Measurements from ENCODE around the gene ANXA9. TPM values are rescaled to one million over a fixed set of nuclear protein-coding genes. Genes with fewer than 3 reads are reported as not detected.

The ANXA9 gene
- total and polyA plus RNA-seq, 2 donors (not counting 1 experiment from before 2014, with no cell fraction given) = 0.07 to 0.62 TPM

GRCh38 chr1:150987924-150988323 is 5.8 kb downstream of the ANXA9 start:
- H3K27me3 Mint-ChIP-seq = no peaks in the 10 kb centered on the region
- no peaks in the 10 kb centered on the region for H3K4me1 Mint-ChIP-seq
- Histone ChIP-seq H3K27me3 (replicated peaks in 1 of 4; ENCODE audit: control extremely low read depth in 1 of 4, control insufficient read depth in 3 of 4, insufficient read depth in 4 of 4, low read length in 3 of 4) (no peaks in the 10 kb centered on the region), H3K9me3 (ENCODE audit: control extremely low read depth in 1 of 3, control insufficient read depth in 2 of 3, insufficient read depth in 1 of 3, low read length in 2 of 3) (no peaks in the 10 kb centered on the region), H3K4me1 (ENCODE audit: control insufficient read depth in 2 of 2, insufficient read depth in 2 of 2, low read length in 2 of 2) (no peaks in the 10 kb centered on the region), H4K20me1 (ENCODE audit: control insufficient read depth, insufficient read depth, low read length, poor library complexity, severe bottlenecking) (no peaks in the 10 kb centered on the region), H3K36me3 (replicated peaks in 1 of 2; ENCODE audit: control extremely low read depth in 1 of 2, control insufficient read depth in 1 of 2, extremely low read depth in 1 of 2, insufficient read depth in 2 of 2, low read length in 1 of 2) (no peaks in the 10 kb centered on the region), H3K9ac (ENCODE audit: low read length) (no peak overlapping the region), H3K4me3 (ENCODE audit: control extremely low read depth in 1 of 5, extremely low read depth in 1 of 5, insufficient read depth in 1 of 5, low read depth in 2 of 5, low read length in 4 of 5) (no peak overlapping the region), H2AFZ (ENCODE audit: insufficient read depth, low read depth, low read length, poor library complexity, severe bottlenecking) (no peak overlapping the region), H3K79me2 (ENCODE audit: control insufficient read depth, insufficient read depth, low read length) (no peaks in the 10 kb centered on the region), H3K4me2 (replicated peaks; ENCODE audit: low read depth, low read length, poor library complexity, severe bottlenecking) (no peak overlapping the region), H3K27ac (ENCODE audit: low read length in 2 of 2) (no peak overlapping the region)
- ATAC-seq (ENCODE audit: low read depth) (no peak), DNase-seq (no peak)
- H3K9me3 Mint-ChIP-seq (ENCODE audit: insufficient read depth) = no peaks in the 10 kb centered on the region
- H3K4me3 Mint-ChIP-seq = no peak overlapping the region
- H3K27ac Mint-ChIP-seq = no peak overlapping the region
- intact Hi-C loops (cut with micrococcal nuclease) = no loop called here
- POLR2A ChIA-PET = interaction anchor here (0.8 kb wide), 1 partner anchor 18 kb away, joined by 3 read pairs; no protein-coding TSS in a partner anchor
- 100% methylated on average over 2 of the region's 7 CpGs for WGBS (ENCODE audit: insufficient coverage)
- CTCF ChIA-PET = interaction anchor here (2.5 to 3.0 kb wide), 2 partner anchors 10 to 12 kb away, joined by 5 to 8 read pairs; no protein-coding TSS in a partner anchor
- TF ChIP-seq CTCF (IDR thresholded peaks at IDR 0.05) (no peak), EZH2 (IDR thresholded peaks at IDR 0.05; ENCODE audit: borderline replicate concordance, insufficient read depth, low read depth, low read length, poor library complexity, severe bottlenecking) (no peak)

- H3K4me3 ChIP-seq (ENCODE audit: control extremely low read depth in 1 of 5, extremely low read depth in 1 of 5, insufficient read depth in 1 of 5, low read depth in 2 of 5, low read length in 4 of 5) = no peak overlapping the region
- ChIA-PET POLR2A (no interaction called here), CTCF (no interaction called here)
- intact Hi-C loops (cut with micrococcal nuclease) = loop anchor here (10.0 kb wide), 1 partner anchor 738 kb away; the partner anchor contains the start of gene CA14
- ATAC-seq (ENCODE audit: low read depth) (no peak), DNase-seq (no peak)
- H3K9me3 Mint-ChIP-seq (ENCODE audit: insufficient read depth) = no peaks in the 10 kb centered on the region
- TF ChIP-seq EZH2 (IDR thresholded peaks at IDR 0.05; ENCODE audit: borderline replicate concordance, insufficient read depth, low read depth, low read length, poor library complexity, severe bottlenecking) (no peak), CTCF (IDR thresholded peaks at IDR 0.05) (no peak)
- H3K4me3 Mint-ChIP-seq = no peak overlapping the region
- no peak overlapping the region for H3K4me2 ChIP-seq (replicated peaks; ENCODE audit: low read depth, low read length, poor library complexity, severe bottlenecking)
- H3K4me1 ChIP-seq (ENCODE audit: control insufficient read depth in 2 of 2, insufficient read depth in 2 of 2, low read length in 2 of 2) = peaks cover 0 to 3% of the 10 kb centered on the region in 2 donors
- no peaks in the 10 kb centered on the region for H3K79me2 ChIP-seq (ENCODE audit: control insufficient read depth, insufficient read depth, low read length)
- no peak overlapping the region for H3K27ac ChIP-seq (ENCODE audit: low read length in 2 of 2)
- 73% methylated on average over 3 of the region's 4 CpGs for WGBS (ENCODE audit: insufficient coverage)
- H3K27ac Mint-ChIP-seq = no peak overlapping the region
- no peaks in the 10 kb centered on the region for H3K27me3 ChIP-seq (replicated peaks in 1 of 4; ENCODE audit: control extremely low read depth in 1 of 4, control insufficient read depth in 3 of 4, insufficient read depth in 4 of 4, low read length in 3 of 4)
- H4K20me1 ChIP-seq (ENCODE audit: control insufficient read depth, insufficient read depth, low read length, poor library complexity, severe bottlenecking) = no peaks in the 10 kb centered on the region
- H3K4me1 Mint-ChIP-seq = peaks cover 4% of the 10 kb centered on the region
- H2AFZ ChIP-seq (ENCODE audit: insufficient read depth, low read depth, low read length, poor library complexity, severe bottlenecking) = no peak overlapping the region
- H3K9me3 ChIP-seq (ENCODE audit: control extremely low read depth in 1 of 3, control insufficient read depth in 2 of 3, insufficient read depth in 1 of 3, low read length in 2 of 3) = no peaks in the 10 kb centered on the region
- no peaks in the 10 kb centered on the region for H3K27me3 Mint-ChIP-seq
- H3K36me3 ChIP-seq (replicated peaks in 1 of 2; ENCODE audit: control extremely low read depth in 1 of 2, control insufficient read depth in 1 of 2, extremely low read depth in 1 of 2, insufficient read depth in 2 of 2, low read length in 1 of 2) = peaks cover 2 to 9% of the 10 kb centered on the region in 2 experiments
- no peak overlapping the region for H3K9ac ChIP-seq (ENCODE audit: low read length)
Observed at GRCh38 chr1:150992626-150993025, 10.5 kb downstream of the ANXA9 start.

All from B cell (primary cell).